ENCODE data around the gene MPHOSPH6.
"Not testable (repeated sequence)": the region's sequence is repeated elsewhere in the genome, so short reads cannot be mapped to it uniquely, and the experiment has no call there.

Gene MPHOSPH6

DNA sequence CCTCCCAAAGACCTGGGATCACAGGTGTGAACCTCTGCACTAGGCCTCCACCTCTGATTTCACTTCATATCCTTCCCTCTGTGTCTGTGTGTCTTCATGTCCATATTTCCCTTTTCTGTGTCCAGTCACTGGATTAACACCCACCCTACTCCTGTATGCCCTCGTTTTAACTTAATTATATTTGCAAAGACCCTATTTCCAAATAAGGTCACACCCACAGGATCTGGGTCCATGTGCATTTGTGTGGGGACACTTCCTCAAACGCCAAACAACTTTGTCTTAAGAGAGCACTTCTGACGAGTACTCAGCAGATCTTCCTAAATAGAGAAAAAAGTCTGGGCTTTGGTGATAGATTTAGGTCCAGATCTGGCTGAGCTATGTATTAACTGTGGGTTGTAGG, 56.3 kb downstream of the MPHOSPH6 start:
- no peak for DNase-seq

GRCh38 chr16:82111944-82112343, 58.1 kb downstream of the MPHOSPH6 start:
- no peak for DNase-seq

DNA sequence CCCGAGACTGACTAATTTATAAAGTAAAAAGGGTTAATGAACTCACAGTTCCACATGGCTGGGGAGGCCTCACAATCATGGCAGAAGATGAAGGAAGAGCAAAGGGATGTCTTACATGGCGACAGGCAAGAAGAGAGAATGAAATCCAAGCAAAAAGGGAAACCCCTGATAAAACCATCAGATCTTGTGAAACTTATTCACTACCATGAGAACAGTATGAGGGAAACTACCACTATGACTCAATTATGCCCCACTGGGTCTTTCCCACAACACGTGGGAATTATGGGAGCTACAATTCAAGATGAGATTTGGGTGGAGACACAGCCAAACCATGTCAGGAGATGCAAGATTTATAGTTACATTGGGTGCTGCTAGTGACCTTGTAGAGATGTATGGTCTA, 60.8 kb downstream of the MPHOSPH6 start:
- DNase-seq, result not testable (repeated sequence)

DNA sequence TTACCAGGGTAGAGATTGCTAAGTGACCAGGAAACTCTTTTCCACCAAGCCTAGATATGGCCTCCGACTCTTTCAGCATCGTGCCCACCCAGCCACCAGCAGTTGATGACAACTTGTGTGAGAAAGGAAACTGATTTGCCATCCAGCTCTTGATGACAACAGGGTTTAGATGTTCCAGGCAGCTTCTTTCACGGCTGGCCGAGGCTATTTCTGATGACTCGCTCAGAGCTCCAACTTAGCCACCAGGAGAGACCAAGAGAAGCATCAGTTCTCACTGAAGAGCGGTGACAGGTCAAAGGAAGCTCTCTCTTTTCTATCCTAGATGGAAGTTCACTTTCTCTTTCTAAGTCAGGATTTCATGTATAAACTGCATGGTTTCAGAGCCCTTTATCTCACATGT, 61.2 kb downstream of the MPHOSPH6 start:
- DNase-seq, result no peak

DNA sequence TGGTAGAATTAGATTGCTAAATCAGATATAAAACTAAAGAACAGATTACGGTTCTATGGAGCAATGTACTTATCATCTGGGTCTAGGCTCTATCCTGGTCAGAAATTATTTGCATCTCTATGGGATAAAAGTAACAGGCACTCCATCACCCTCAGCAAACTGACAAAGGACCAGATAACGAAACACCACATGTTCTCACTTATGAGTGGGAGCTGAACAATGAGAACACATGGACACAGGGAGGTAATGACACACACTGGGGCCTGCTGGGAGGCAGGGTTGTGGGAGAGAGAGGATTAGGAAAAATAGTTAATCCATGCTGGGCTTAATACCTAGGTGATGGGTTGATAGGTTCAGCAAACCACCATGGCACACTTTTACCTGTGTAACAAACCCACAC, 61.9 kb downstream of the MPHOSPH6 start:
- DNase-seq, result no peak

GRCh38 chr16:82105107-82105506, 64.9 kb downstream of the MPHOSPH6 start:
- DNase-seq, result no peak

All from eye (tissue), 1 donor.